Gastrocnemius medialis (tissue), 4 donors: ENCODE measurements around the gene OCA2. TPM values are rescaled to one million over a fixed set of nuclear protein-coding genes. Genes with fewer than 3 reads are reported as not detected.

Source experiments
- ATAC-seq, 2 donors: fragments of 150-250 bp; one replicate each; pipeline ENCODE4 v1.9.1; 2016
- DNase-seq, 2 donors: peaks; one replicate each; pipeline ENCODE4 v3.0.0-alpha.2; 2019
- H3K27ac ChIP-seq, 4 donors: fragments of 200-600 bp; sonication (generic); 1 replicate in 1 of 4; 2 replicates in 3 of 4; pipeline ENCODE4 v1.5.1; 2016 to 2018; ENCODE audit warnings: mild to moderate bottlenecking in 2 of 4, moderate library complexity in 1 of 4
- H3K27me3 ChIP-seq, 3 donors: fragments of 200-600 bp; sonication (generic) in 2 of 3; 1 replicate in 1 of 3; 2 replicates in 2 of 3; pipeline versions ENCODE4 v1.5.1 to v1.6.0; 2016 to 2019; ENCODE audit warnings: mild to moderate bottlenecking in 1 of 3, moderate library complexity in 1 of 3
- H3K36me3 ChIP-seq, 2 donors: fragments of 200-600 bp; sonication (generic) in 1 of 2; one replicate each; pipeline ENCODE4 v1.5.1; 2017 to 2018
- H3K4me1 ChIP-seq, 2 donors: fragments of 200-600 bp; sonication (generic) in 1 of 2; one replicate each; pipeline ENCODE4 v1.5.1; 2016 to 2017; ENCODE audit warnings: mild to moderate bottlenecking in 2 of 2
- H3K4me3 ChIP-seq, 4 donors: fragments of 200-600 bp; sonication (generic) in 3 of 4; 1 replicate in 1 of 4; 2 replicates in 3 of 4; pipeline ENCODE4 v1.5.1; 2016 to 2019; ENCODE audit warnings: mild to moderate bottlenecking in 2 of 4
- H3K9me3 ChIP-seq, 3 donors: fragments of 200-600 bp; sonication (generic) in 2 of 3; 1 replicate in 1 of 3; 2 replicates in 2 of 3; pipeline ENCODE4 v1.5.1; 2016 to 2019
- POLR2A ChIP-seq, 2 donors: fragments of 450-650 bp; IDR thresholded peaks; one replicate each; pipeline ENCODE4 v1.6.1; 2017; ENCODE audit warnings: antibody characterized with exemption in 2 of 2, mild to moderate bottlenecking in 2 of 2, moderate library complexity in 2 of 2
- in situ Hi-C, 4 donors: fragments of 200-750 bp; cut with MboI; loops; one replicate each; pipeline versions ENCODE4 v1.15.0 to v1.8.0; 2017; ENCODE audit warnings: low sequenced_read_pairs in 4 of 4
- intact Hi-C: fragments of 100-400 bp; cut with DNase I; formaldehyde crosslinking; loops from one replicate; pipeline ENCODE4 v1.15.1; 2023; ENCODE audit warnings: low total_unique reads
- total RNA-seq, 4 donors: library from RNA; depleted of rRNA; stranded (reverse); fragments of >200 nt; gene quantifications; one replicate each; pipeline versions ENCODE4 v1.1.0 to v1.2.3, GENCODE V29; 2016
- TF ChIP-seq, protein P1 (sequence below), 5 experiments: fragments of 450-650 bp in 3 of 5; fragments of 200-600 bp in 2 of 5; sonication (generic) in 2 of 5; IDR thresholded peaks in 4 of 5; conservative IDR thresholded peaks in 1 of 5; 1 replicate in 4 of 5; 2 replicates in 1 of 5; pipeline ENCODE4 v1.5.1; 2016 to 2019; ENCODE audit warnings: antibody characterized with exemption in 5 of 5, mild to moderate bottlenecking in 3 of 5, moderate library complexity in 3 of 5

OCA2 gene
- total RNA-seq, 4 donors from 2014 or later, result 0.16 to 0.63 (median 0.41) TPM; not detected in 1

GRCh38 chr15:27902680-27903385 is 196.3 kb downstream of the OCA2 start:
- in situ Hi-C loops, result no loop called here

GRCh38 chr15:27899583-27900285 is 199.4 kb downstream of the OCA2 start:
- Histone ChIP-seq H3K36me3 (no peaks in the 10 kb centered on the region), H3K4me3 (no peak overlapping the region), H3K4me1 (no peaks in the 10 kb centered on the region), H3K9me3 (no peaks in the 10 kb centered on the region), H3K27ac (no peak overlapping the region), H3K27me3 (no peaks in the 10 kb centered on the region)
- DNase-seq (no peak), ATAC-seq (no peak)
- in situ Hi-C loops, result no loop called here
- intact Hi-C loops, result no loop called here
- TF ChIP-seq, protein P1, sequence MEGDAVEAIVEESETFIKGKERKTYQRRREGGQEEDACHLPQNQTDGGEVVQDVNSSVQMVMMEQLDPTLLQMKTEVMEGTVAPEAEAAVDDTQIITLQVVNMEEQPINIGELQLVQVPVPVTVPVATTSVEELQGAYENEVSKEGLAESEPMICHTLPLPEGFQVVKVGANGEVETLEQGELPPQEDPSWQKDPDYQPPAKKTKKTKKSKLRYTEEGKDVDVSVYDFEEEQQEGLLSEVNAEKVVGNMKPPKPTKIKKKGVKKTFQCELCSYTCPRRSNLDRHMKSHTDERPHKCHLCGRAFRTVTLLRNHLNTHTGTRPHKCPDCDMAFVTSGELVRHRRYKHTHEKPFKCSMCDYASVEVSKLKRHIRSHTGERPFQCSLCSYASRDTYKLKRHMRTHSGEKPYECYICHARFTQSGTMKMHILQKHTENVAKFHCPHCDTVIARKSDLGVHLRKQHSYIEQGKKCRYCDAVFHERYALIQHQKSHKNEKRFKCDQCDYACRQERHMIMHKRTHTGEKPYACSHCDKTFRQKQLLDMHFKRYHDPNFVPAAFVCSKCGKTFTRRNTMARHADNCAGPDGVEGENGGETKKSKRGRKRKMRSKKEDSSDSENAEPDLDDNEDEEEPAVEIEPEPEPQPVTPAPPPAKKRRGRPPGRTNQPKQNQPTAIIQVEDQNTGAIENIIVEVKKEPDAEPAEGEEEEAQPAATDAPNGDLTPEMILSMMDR (IDR thresholded peaks at IDR 0.05 in 4 of 5, conservative IDR thresholded peaks at IDR 0.05 in 1 of 5), result no peak
- TF ChIP-seq POLR2A (IDR thresholded peaks at IDR 0.05), result no peak

More at GRCh38 chr15:27902680-27903385, 196.3 kb downstream of the OCA2 start:
- Histone ChIP-seq H3K36me3 (no peaks in the 10 kb centered on the region), H3K4me1 (no peaks in the 10 kb centered on the region), H3K9me3 (no peaks in the 10 kb centered on the region), H3K4me3 (no peak overlapping the region), H3K27me3 (no peaks in the 10 kb centered on the region), H3K27ac (no peak overlapping the region)
- intact Hi-C loops, result no loop called here
- TF ChIP-seq, protein P1 (IDR thresholded peaks at IDR 0.05 in 4 of 5, conservative IDR thresholded peaks at IDR 0.05 in 1 of 5), result no peak
- no peak for TF ChIP-seq POLR2A (IDR thresholded peaks at IDR 0.05)
- no peak for DNase-seq
- ATAC-seq, result no peak

DNA sequence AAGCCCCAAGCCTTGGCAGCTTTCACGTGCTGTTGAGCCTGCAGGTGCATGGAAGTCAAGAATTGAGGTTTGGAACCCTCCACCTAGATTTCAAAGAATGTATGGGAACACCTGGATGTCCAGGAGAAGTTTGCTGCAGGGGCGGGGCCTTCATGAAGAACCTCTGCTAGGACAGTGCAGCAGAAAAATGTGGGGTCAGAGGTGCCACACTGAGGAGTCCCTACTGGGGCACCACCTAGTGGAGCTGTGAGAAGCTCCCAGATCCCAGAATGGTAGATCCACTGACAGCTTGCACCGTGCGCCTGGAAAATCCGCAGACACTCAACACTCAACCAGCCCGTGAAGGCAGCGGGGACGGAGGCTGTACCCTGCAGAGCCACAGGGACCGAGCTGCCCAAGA is 201.6 kb downstream of the OCA2 start:
- TF ChIP-seq POLR2A (IDR thresholded peaks at IDR 0.05), result no peak
- TF ChIP-seq, protein P1 (IDR thresholded peaks at IDR 0.05 in 4 of 5, conservative IDR thresholded peaks at IDR 0.05 in 1 of 5), result no peak
- H3K9me3 ChIP-seq, result peaks cover 0 to under 1% (median 0%) of the 10 kb centered on the region in 3 donors
- H3K36me3 ChIP-seq, result no peaks in the 10 kb centered on the region
- in situ Hi-C loops (no loop called here), intact Hi-C loops (no loop called here)
- H3K27ac ChIP-seq, result no peak overlapping the region
- no peaks in the 10 kb centered on the region for H3K27me3 ChIP-seq
- ATAC-seq (no peak), DNase-seq (no peak)
- H3K4me3 ChIP-seq, result no peak overlapping the region
- H3K4me1 ChIP-seq, result no peaks in the 10 kb centered on the region

DNA sequence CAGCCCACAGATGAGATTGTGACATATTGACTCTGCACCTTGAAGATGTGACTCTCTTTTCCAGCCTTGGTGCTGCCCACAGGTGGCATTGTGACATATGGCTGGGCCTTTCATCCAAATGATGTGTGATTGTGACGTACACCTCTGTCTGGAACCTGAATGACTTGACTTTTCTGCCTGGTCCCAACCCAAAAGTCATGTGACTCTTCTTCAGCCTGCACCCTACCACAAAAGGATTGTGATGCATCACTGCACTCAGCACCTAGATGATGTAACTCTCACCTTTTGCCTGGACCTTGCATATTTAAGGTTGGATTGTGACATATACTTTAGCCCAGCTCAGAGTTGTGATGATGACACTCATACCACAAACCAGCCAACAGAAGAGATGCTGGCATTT is 204.5 kb downstream of the OCA2 start:
- intact Hi-C loops (no loop called here), in situ Hi-C loops (no loop called here)
- DNase-seq (no peak), ATAC-seq (no peak)
- Histone ChIP-seq H3K4me1 (no peaks in the 10 kb centered on the region), H3K36me3 (no peaks in the 10 kb centered on the region), H3K4me3 (no peak overlapping the region), H3K27me3 (no peaks in the 10 kb centered on the region), H3K27ac (no peak overlapping the region), H3K9me3 (peaks cover 0 to 8% (median 0%) of the 10 kb centered on the region in 3 donors)
- TF ChIP-seq, protein P1 (IDR thresholded peaks at IDR 0.05 in 4 of 5, conservative IDR thresholded peaks at IDR 0.05 in 1 of 5), result no peak
- no peak for TF ChIP-seq POLR2A (IDR thresholded peaks at IDR 0.05)
